ENCODE data around the gene GGA1.
"Not testable (repeated sequence)": the region's sequence is repeated elsewhere in the genome, so short reads cannot be mapped to it uniquely, and the experiment has no call there.

Gene GGA1

GRCh38 chr22:37641561-37641949, 32.9 kb downstream of the GGA1 start:
- no peak for DNase-seq (ENCODE audit: low spot score)
- no peak for FAIRE-seq

GRCh38 chr22:37643225-37643847, 34.7 kb downstream of the GGA1 start:
- no peak for FAIRE-seq
- peak; percentile 36 for DNase-seq (ENCODE audit: low spot score)

- FAIRE-seq (no peak), DNase-seq (ENCODE audit: low spot score) (no peak)
Observed at GRCh38 chr22:37647317-37647716, 38.7 kb downstream of the GGA1 start.

GRCh38 chr22:37647928-37648327, 39.3 kb downstream of the GGA1 start:
- DNase-seq (ENCODE audit: low spot score) = peak; percentile 15

GRCh38 chr22:37650463-37651136, 42.0 kb downstream of the GGA1 start:
- FAIRE-seq = no peak
- no peak for DNase-seq (ENCODE audit: low spot score)

More at GRCh38 chr22:37647928-37648327, 39.3 kb downstream of the GGA1 start:
- no peak for FAIRE-seq

- FAIRE-seq (no peak), DNase-seq (ENCODE audit: low spot score) (no peak)
Observed at GRCh38 chr22:37654563-37655251, 46.1 kb downstream of the GGA1 start.

GRCh38 chr22:37655252-37655563, 46.6 kb downstream of the GGA1 start:
- DNase-seq (ENCODE audit: low spot score) (no peak), FAIRE-seq (no peak)

- DNase-seq (ENCODE audit: low spot score); FAIRE-seq: not testable (repeated sequence)
Observed at GRCh38 chr22:37656583-37656982, 47.9 kb downstream of the GGA1 start.

GRCh38 chr22:37657590-37658132, 49.0 kb downstream of the GGA1 start:
- no peak for DNase-seq (ENCODE audit: low spot score)
- FAIRE-seq = no peak

GRCh38 chr22:37658133-37659065, 49.8 kb downstream of the GGA1 start, which contains the start of gene PDXP:
TSS of gene PDXP (plus strand) at chr22:37658723. CDS start at chr22:37658783, 60 bp downstream.
- DNase-seq (ENCODE audit: low spot score) (peak; percentile 98), FAIRE-seq (peak; percentile 91)

- DNase-seq (ENCODE audit: low spot score) (no peak), FAIRE-seq (no peak)
Observed at GRCh38 chr22:37659066-37659896, 50.6 kb downstream of the GGA1 start.

GRCh38 chr22:37659897-37660708, 51.5 kb downstream of the GGA1 start:
- DNase-seq (ENCODE audit: low spot score) (no peak), FAIRE-seq (no peak)

- DNase-seq (ENCODE audit: low spot score) = no peak
- no peak for FAIRE-seq
Observed at GRCh38 chr22:37660709-37661045, 52.0 kb downstream of the GGA1 start.

- FAIRE-seq = no peak
- DNase-seq (ENCODE audit: low spot score) = no peak
Observed at GRCh38 chr22:37661160-37661924, 52.7 kb downstream of the GGA1 start.

GRCh38 chr22:37662039-37662438, 53.4 kb downstream of the GGA1 start:
- DNase-seq (ENCODE audit: low spot score) (no peak), FAIRE-seq (no peak)

GRCh38 chr22:37663521-37664140, 55.0 kb downstream of the GGA1 start:
- DNase-seq (ENCODE audit: low spot score) = no peak

GRCh38 chr22:37664249-37665101, 55.8 kb downstream of the GGA1 start:
- DNase-seq (ENCODE audit: low spot score) (no peak), FAIRE-seq (no peak)

More at GRCh38 chr22:37663521-37664140, 55.0 kb downstream of the GGA1 start:
- no peak for FAIRE-seq

Measured in RCC 7860 (cell line).